Hematopoietic multipotent progenitor cell treated with erythropoietin and hydrocortisone succinate and interleukin-3 and kit ligand, for 6 days (in vitro differentiated cells): ENCODE results near the gene ACSBG1.

Experiments used
- DNase-seq: peaks from one replicate; pipeline ENCODE4 v3.0.0-alpha.2; 2015

ACSBG1 gene

GRCh38 chr15:78129077-78129750 is 105.2 kb downstream of the ACSBG1 start:
- no peak for DNase-seq

GRCh38 chr15:78127882-78128281 is 106.5 kb downstream of the ACSBG1 start:
- DNase-seq, result no peak

- DNase-seq, result no peak
Measured at GRCh38 chr15:78125267-78125666, 109.1 kb downstream of the ACSBG1 start.

GRCh38 chr15:78120523-78120922 is 113.8 kb downstream of the ACSBG1 start:
- DNase-seq, result no peak
